Measurements from ENCODE around the gene MAPK7.

MAPK7 gene

DNA sequence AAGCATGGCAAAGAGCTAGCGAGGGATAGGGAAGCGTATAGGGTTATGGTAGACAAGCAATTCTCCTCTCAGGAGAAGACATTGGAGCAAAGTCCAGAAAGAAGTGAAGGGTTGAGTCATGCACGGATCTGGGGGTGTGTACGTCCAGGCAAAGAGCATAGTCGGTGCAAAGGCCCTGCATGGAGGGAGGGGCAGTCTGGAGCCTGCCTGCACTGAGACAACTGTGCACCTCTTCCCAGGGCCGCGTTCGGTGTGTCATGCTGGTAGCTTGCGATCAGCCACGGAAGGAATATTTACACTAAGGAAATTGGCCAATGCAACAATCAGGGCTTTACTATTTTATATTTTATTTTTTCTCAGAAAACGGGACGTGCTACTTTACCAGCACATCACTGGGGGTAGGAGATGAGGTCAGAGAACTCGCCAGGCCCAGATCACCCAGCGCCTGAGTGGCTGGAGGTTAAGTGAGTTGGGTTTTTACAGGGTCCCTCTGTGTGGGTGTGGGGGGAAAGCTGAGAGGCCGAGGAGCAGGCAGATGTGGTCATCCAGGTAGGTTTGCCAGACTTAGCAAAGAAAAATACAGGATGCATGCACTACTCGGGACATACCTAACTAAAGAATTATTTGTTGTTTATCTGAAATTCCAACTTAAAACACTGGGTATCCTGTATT lies 9.1 kb upstream of the MAPK7 start:
- TF ChIP-seq, protein P1, sequence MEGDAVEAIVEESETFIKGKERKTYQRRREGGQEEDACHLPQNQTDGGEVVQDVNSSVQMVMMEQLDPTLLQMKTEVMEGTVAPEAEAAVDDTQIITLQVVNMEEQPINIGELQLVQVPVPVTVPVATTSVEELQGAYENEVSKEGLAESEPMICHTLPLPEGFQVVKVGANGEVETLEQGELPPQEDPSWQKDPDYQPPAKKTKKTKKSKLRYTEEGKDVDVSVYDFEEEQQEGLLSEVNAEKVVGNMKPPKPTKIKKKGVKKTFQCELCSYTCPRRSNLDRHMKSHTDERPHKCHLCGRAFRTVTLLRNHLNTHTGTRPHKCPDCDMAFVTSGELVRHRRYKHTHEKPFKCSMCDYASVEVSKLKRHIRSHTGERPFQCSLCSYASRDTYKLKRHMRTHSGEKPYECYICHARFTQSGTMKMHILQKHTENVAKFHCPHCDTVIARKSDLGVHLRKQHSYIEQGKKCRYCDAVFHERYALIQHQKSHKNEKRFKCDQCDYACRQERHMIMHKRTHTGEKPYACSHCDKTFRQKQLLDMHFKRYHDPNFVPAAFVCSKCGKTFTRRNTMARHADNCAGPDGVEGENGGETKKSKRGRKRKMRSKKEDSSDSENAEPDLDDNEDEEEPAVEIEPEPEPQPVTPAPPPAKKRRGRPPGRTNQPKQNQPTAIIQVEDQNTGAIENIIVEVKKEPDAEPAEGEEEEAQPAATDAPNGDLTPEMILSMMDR (IDR thresholded peaks at IDR 0.05; ENCODE audit: borderline replicate concordance, insufficient read depth, low read depth, low read length): no peak
- H3K4me3 ChIP-seq (ENCODE audit: low read depth, low read length): no peak overlapping the region

GRCh38 chr17:19369846-19370492 lies 8.3 kb upstream of the MAPK7 start:
- no peak overlapping the region for H3K4me3 ChIP-seq (ENCODE audit: low read depth, low read length)
- TF ChIP-seq, protein P1 (IDR thresholded peaks at IDR 0.05; ENCODE audit: borderline replicate concordance, insufficient read depth, low read depth, low read length): no peak

DNA sequence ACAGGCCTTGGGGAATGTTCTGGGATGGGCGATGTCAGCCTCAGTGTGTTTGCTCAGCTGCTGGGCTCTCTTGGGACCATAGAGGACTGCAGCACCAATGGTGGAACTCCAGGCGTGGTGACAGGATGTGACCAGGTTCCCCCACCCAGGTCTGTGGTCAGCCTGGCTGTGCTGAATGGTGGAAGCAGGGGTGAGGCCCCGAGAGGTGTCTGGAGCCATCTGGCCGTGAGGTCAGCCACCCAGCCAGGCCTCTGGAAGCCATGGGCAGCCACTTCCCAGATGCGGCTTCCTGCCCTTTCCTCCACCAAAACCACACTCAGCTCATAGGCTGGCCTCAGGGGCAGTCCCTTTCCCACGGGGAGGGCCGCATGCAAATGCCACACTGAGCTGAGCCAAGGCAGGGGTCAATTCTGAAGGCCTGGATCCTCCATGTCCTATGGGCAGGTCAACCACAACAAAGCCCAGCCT lies 7.8 kb upstream of the MAPK7 start:
- TF ChIP-seq, protein P1 (IDR thresholded peaks at IDR 0.05; ENCODE audit: borderline replicate concordance, insufficient read depth, low read depth, low read length): no peak
- H3K4me3 ChIP-seq (ENCODE audit: low read depth, low read length): no peak overlapping the region

DNA sequence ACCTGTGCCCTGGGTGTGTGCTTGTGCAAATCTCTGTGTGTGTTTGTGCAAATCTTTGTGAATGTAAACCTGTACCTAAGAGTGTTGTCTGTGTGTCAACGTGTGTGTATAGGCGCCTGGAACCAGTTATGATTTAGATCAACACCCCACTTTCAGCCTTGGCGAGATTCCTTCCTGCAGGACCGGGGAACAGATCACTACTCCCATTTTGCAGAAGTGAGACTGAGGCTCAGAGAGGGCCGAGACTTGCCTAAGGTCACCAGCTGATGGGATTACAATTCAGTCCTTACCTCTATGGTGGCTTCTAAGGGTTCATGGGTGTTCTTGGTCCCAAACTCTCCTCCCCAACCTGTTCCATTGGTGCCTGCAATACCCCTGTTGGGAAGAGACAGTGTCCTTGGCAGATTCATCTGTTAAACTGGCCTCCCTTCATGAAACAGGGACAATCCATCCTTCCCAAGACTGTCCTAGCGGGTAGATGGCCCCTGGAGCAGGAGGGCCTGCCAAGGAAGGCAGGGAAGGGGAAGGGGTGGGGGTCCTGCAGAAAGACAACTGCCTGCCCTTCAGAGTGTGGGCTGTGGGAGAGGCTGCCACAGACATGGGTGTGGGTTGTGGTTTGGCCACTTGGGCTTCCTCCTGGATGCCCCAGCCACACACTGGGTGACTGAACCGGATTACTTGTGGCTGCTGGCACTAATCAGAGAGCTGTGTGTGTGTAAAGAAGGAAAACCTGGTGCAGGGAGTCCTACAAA lies 6.9 kb upstream of the MAPK7 start:
- TF ChIP-seq, protein P1 (IDR thresholded peaks at IDR 0.05; ENCODE audit: borderline replicate concordance, insufficient read depth, low read depth, low read length): no peak
- H3K4me3 ChIP-seq (ENCODE audit: low read depth, low read length): no peak overlapping the region

DNA sequence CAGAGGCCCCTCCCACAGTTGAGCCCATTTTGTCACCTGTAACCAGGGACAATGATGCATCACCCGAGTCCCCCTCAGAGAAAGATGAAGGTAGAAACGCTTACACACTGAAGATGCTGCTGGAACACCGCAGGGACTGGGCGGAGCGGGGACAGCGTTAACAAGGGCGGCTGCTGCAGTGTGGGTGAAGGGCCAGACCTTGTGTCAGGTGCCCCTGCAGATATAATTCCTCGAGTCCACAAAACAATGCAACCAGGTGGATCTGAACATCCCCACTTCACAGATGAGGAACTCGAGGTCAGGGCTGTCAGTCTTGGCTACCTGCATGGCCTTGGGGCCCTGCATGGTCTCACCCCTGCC lies 6.3 kb upstream of the MAPK7 start:
- TF ChIP-seq, protein P1 (IDR thresholded peaks at IDR 0.05; ENCODE audit: borderline replicate concordance, insufficient read depth, low read depth, low read length): no peak
- H3K4me3 ChIP-seq (ENCODE audit: low read depth, low read length): no peak overlapping the region

- TF ChIP-seq, protein P1 (IDR thresholded peaks at IDR 0.05; ENCODE audit: borderline replicate concordance, insufficient read depth, low read depth, low read length): no peak
- H3K4me3 ChIP-seq (ENCODE audit: low read depth, low read length): no peak overlapping the region
Measured at GRCh38 chr17:19372439-19372838, 5.9 kb upstream of the MAPK7 start.

Data from GM12875 (cell line).